ENCODE results near the gene STARD10.

The STARD10 gene

DNA sequence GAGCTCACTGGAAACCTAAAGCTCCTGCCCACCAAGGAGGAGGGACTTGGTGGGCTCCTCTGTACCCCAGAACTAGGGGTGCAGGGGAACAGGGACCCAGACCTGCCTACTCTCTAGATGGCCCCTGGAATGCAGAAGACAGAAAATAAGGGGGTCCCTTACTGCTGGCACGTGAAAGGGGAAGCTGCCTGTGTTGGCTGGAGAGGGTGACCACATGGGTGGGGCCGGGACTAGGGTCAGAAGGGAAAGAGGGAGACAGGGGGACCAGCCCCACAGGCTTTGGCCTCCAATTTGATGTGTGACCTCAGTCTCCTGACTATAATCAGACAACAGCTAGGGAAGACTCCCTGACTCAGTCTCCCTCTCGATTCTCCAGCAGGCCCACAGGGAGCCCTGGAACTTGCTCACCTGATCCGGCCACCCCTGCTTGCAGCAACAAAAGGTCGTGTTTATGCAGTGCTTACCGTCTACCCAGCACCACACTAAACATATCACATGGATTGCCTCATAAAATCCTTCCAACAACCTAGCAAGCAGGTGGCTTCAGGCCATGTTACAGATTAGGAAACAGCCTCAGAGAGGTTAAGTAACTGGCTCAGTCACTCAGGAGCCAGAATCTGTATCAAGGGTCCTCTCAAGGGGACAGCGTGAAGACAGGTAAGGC, 51.9 kb downstream of the STARD10 start:
- DNase-seq, result no peak

DNA sequence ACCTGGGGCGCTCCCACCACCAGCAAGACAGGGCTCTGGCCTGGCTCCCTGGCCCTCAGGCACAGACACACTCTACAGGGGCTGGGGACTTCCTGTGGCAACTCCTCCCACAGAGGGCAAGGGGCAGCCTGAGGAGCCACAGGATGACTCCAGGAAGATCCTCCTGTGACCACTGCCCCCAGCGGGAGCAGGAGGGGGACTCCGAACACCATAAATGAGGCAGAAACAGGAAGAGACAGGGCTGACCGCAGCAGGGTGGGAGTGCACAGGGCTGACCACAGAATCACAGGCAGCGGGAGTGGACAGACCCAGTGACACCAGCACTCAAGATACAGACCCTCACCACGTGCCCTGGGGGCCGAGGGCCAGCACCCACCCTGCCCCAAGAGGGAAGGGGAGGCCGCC, 52.4 kb downstream of the STARD10 start:
- no peak for DNase-seq

DNA sequence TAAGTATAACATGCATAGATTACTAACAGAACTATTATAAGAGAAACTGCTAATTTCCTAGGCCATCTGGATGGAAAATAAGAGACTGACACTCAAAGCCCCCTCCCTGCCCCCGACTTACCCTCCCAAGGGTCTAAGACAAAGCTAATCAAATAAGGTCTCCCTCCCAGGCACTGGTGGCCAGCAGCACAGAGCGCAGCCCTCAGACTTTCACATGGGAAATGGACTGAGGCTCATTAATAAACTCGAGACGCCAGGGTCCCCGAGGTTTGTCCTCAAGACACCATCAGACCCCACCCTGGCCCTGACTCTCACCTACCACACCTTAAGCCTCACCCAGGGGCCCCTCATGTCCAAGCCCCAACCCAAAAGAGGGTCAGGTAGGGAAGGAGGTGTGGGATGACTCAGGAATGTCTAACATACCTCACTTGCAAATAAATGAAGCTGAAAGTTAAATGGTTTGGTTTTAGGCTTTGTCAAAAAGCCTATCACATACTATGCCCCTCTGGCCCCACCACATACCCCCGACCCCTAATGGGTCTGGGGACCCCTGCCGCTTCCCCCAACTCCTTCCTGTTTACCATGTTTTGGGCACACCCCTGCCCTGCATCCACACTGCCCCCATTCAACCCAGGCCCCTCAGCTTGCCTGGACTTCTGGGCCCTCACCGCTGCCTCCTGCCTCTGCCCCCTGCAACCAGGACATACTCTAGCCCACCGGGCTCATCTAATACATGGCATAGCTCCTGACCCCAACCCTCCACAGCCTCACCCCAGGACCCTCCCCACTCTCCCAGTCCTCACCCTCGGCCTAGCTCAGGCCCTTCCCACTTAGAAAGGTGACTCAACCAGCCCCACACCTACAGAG, 53.1 kb downstream of the STARD10 start:
- no peak for DNase-seq

DNA sequence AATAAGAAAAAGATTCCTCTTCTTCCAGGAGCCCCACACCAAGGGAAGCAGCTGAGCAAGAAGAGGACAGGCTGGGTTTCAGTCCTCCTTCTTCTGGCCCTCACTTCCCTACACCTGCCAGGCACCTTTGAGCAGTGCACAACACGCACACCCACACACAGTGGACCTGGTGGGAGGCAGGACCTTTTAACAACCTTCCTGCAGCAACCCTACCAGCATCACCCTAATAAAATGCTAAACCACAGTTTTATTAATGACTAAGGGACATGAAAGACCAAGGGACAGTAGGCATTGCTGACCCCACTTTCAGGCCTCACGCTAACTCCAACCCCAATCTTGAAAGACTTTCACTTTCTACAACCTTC, 53.8 kb downstream of the STARD10 start:
- DNase-seq, result no peak

DNA sequence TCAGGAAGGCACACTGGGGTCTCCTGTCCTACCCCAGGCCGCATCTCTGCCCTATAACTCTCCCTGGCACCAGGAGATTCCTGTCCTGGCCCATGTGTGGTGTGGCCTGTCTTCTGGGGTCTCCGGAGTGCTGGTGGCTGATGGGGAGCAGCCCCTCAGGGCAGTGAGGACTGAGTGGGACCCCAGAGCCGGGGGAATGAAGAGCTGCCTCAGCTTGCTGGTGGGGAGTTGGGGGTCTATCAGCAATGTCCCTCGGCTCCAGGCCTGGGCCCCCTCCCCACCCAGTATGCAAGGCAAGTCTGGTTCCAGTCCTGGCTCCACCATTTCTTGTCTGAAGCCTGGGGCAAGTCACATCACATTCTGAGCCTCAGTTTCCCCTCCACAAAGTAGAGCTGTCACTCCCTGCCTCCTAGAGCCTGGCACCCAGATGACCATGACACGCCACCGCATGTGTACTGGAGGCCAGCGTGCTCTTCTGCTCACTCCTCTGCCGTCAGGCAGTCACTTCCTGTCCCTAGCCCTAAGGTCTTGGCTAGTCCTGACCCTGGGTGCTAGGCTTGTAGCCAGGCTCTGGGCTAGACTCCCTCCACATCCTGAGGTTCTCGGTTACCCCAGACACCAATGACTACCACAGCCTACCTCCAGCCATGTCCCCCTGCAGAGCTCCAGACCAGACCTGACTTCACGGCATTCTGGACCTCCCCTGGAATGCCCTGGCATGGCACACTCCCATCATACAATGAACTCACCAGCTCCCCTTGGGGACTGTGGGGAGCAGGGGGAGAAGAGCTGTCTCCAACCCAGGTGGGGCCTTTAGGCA, 54.4 kb downstream of the STARD10 start:
- DNase-seq, result no peak

DNA sequence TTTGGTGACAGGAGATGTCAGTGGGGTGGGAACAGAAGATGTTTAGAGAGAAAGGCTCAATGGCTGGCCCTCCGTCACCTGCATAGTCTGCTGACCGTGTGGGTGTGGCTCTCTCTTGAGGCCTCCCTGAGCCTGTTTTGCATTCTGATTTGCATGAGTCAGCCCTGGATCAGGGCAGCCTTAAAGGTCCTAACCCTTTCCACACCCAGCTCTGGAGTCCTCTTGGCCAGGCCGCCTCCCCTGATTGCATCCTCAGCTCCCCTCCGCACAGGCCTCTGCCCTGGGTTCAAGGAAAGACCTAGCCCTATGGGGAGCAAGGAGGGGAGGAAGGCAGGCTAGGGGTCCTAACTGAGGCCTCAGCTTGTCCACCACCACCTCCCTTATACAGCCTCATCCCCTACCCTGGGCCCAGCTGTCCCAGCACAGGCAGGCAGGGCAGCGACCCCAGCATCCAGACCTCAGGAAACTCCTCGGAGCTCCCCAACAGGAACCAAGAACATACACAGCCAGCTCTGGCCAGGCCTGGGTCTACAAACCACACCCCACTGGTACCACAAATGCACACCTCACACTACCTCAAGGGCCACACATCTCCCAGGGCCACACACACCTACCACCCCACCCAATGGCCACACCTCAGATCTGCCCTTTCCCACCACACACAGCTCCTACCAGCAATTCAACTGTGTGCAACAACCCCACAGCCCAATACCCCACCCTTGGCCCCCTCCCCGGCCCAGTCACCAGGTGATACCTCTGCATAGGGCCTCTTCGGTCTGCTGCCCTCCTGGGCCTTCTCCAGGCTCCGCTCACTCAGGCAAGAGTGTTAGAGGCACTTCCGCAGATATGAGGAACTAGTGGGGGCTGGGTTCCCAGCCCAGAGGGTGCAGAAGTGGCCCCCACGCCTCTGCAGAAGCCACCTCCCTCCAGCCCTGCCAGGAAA, 55.4 kb downstream of the STARD10 start:
- no peak for DNase-seq

DNA sequence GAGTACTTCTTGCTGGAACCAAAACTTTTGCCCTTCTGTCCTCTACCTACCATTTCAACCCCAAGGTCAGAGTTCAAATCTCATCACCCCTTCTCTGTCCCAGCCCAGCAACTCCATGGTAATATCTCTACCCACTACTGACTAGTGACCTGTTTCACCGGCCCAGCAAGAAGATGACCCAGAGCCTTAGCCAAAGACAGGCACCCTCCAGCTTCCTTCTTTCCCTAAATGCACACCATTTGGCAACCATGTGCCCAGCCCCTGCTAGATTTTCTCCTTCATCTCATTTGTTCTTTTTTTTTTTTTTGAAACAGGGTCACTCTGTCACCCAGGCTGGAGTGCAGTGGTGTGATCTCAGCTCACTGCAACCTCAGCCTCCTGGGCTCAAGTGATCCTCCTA, 56.5 kb downstream of the STARD10 start:
- DNase-seq, result no peak

DNA sequence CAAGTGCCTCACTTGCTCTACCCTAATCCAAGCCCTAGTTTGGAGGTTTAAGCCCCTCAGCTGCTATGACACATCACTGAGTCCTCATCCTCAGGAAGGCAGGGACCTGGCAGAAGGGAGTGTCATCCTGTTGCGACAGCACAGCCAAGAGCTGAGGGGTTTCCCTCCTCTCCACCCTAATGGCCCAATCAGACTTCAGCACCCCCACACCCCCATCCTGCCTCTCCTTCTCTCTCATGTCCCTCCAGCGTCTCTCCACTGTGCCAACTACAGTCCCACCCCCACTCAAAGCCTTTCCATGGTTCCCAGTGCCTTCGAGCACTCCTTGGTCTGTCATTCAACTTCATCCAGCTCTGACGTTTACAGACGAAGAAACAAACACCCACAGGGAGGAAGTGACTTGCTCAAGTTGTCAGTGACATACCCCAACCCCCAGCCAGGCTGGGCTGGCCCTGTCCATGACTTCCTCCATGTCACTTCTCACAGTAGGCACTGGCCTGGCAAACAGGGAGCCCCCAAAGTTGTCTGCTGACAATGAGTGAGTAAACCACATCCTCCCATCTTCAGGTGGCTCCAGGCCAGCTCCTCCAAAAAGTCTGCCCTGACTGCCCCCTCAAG, 57.3 kb downstream of the STARD10 start:
- DNase-seq, result peak; percentile 47

DNA sequence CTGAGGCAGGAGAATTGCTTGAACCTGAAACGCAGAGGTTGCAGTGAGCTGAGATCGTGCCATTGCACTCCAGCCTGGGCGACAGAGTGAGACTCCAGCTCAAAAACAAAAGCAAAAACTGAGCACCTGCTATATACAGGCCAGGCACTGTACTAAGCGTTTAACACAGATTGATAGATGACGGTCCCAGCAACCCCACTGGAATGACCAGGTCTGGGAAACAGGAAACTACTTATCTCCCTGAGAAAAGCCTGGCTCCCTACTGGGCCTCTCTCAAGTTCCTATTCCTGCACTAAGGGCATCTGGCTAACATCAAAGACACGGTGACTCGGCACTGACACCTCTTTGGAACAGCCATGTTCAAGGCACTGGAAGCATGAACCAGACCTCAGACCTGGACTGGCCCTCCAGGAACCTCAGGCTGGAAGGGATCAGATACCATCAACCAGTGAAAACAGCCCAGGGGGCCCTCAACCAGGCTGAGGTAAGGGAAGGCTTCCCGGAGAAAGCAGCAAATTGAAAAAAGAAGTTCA, 58.3 kb downstream of the STARD10 start:
- no peak for DNase-seq

DNA sequence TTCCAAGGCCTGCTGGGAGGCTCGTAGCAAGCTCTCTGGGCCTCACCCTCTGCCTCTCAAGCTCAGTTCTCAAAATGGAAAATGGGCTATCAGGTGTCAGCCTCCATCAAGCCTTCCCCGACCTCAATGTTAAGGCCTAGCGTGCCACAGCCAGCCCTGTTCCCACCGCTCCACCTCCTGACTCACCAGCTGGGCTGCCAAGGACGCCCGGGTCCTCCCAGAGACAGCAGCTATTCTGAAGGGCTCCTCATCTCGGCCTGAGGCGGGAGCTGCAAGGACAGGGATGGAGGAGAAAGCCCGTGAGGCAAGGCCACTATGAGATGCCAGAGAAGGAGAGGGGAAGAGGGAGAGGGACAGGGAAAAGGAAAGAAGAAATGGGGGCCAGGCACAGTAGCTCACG, 61.5 kb downstream of the STARD10 start:
- DNase-seq, result no peak

DNA sequence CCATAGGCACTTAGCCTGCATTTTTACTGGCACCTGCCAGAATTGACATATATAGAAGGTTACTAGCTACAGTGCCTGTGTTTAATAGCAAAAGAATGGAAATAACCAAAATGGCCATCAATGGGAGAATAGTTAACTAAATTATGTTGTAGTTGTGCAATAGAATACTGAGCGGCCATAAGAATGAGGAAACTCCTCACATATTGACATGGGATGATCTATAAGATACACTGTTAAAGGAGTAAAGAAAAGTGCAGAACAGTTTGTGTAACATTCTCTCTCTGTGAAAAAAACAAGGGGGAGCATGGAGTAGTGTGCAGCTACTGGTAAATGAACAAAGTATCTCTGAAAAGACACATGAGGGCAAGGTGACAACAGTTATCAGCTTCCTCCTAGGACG, 63.1 kb downstream of the STARD10 start:
- no peak for DNase-seq

DNA sequence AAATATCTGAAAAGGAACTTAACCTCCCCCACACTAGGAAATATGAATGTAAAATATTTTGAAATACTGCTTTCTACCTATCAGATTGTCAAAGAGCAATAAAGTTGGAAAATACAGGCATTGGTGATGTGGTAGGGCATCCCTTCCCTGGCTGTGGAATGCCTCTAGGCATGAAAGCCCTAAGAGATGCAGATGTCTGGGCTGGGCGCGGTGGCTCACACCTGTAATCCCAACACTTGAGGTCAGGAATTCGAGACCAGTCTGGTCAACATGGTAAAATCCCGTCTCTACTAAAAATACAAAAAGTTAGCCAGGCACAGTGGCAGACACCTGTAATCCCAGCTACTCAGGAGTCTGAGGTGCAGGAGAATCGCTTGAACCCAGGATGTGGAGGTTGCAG, 63.6 kb downstream of the STARD10 start:
- DNase-seq, result no peak

DNA sequence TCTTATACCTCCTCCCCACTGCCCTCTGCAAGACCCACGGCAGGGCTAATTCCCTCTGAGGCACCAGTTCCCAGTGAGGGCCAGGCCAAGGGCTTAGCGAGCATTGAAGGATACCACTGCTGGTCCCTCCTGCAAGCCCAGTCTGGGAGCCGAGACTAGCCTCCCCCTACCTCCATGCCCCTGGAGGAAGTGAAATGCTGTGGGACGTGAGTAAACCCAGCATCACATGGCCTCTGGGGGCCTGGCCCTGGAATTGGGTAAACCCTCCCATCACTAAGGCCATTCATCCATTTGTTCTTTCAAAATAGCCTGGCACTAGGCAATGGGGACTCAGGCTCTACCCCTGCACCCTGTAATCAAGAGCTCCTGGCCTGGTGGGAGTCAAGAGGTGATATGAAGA, 66.3 kb downstream of the STARD10 start:
- no peak for DNase-seq

DNA sequence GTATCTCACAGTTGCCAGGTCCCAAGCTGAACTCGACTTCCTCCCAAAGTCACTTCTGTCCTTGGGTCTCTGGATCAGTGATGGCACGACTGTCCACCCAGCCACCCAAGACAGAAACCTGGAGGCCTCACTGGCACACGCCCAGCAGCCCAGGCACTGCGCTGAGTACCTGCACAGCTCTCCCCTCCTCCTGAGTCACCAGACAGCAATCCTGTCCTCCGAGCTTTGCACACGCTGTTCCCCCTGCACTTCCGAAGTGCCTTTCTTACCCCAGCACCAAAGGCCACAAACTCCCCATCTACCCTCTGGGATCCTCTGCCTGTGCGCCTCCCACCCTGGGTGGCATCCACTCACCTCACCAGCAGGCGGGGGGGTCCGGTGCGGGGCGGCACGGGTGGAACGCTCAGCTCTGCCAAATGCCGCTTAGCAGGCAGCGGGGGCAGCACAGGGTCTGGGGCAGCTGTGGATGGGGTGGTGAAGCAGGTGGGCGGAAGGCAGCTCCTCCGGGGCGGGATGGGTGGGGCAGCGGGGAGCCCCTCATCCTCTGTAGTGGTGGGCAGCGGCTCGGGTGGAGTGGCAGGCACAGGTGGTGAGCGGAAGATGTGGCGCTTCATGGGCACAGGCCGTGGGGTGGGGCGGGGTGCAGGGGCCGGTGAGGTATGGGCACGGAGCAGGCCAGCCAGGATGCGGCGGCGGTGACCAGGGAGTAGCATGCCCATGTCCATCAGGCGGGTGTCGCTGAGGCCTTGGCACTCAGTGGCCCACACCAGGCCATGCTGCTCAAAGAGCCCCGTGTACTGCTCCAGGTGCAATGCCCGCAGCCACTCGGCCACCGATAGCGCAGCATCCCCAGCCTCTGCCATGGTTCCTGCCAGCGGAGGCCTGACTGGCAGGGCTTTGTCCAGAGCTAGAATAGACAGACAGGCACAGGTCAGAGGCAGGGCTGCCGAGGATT, 67.3 kb downstream of the STARD10 start:
- DNase-seq, result no peak

DNA sequence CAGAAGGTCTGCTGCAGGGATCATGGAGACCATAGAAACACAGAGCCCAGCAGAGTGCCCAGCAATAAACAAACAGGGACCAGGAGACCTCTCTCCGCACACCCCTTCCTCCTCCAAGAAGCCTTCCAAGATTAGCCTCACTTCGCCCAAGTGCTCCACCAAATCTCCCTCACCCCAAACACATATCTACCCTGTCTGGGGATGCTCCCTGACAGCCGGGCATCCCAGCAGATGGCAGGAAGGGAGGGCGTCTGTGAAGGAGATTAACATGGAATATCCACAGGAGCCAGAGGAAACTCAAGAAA, 68.2 kb downstream of the STARD10 start:
- no peak for DNase-seq

DNA sequence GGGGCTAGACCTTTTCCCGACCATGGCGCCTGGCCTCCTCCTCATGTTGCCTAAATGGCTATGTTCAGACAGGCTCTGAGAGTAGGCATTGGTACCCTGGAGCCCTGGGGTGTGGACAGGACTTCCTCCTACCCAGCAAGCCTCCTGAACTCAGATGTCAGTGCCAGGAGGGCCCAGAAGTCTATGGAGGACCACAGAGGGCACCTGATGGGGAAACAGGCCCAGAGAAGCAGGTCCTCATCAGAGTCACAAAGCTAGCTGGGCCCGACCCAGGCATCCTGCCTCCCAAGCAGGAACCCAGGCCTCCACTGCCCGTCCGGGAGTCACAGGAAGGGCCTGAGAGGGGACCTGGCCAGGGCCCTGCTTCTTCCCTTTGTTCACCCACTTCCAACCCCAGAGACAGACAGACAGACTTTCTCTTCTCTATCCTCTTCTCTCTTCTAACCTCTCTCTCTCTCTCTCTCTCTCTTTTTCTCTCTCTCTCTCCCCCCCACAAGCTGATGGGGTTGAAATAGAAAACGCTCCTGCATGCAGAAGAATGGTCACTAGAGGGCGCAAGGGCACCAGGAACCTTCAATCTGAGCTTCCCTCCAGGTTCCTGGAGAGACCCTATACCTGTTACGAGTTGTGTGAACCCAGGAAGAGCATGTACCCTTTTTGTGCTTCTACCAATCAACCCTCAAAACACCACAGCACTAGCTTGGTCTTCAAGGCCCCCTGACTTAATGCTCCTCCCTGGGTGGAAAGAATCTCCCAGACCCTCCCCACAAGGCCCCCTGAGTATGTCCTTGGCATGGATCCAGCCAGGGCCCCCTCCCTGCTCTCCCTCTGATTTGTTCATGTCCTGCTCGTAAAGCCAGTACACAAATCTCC, 68.8 kb downstream of the STARD10 start:
- peak; percentile 76 for DNase-seq

DNA sequence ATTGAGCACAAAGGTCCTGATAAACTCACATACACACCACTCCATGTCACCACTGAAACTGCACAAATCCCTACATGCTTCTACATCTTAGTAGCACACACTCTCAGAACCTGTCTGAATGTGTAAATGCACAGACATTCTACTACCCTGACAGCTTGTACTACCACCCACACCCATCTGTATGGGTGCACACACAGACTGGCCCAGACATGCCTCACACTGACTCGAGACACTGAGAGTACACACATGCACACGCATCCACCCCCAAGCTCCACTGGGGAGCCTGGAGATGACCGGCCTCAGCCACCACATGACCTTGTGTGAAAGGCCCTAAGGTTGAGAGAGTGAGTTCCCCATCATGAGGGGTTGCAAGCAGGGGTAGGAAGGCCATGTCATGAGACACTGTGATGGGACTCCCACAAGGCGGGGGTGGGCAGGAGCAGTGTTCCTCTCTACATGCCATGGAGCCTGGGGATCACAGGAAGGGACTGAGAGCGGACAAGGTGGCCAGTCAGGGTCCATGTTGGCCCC, 69.8 kb downstream of the STARD10 start:
- DNase-seq, result no peak

DNA sequence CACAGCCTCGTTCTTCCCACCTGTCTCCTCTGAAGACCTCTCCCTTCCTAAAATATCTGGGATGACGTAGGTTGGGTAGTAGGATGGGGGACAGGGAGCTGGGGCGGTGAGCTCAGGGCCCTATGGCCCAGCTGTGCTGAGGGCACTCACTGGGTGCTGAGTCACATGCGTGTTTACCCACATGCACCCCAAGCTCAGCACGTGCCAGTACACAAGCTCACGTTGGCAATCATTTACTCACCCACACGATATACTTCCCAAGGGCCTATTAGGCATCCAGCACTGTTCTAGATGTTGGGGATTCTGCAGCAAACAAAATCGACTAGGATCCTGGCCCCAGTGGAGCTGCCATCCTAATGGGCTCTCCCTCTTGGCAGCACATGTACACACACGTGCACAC, 70.3 kb downstream of the STARD10 start:
- DNase-seq, result no peak

DNA sequence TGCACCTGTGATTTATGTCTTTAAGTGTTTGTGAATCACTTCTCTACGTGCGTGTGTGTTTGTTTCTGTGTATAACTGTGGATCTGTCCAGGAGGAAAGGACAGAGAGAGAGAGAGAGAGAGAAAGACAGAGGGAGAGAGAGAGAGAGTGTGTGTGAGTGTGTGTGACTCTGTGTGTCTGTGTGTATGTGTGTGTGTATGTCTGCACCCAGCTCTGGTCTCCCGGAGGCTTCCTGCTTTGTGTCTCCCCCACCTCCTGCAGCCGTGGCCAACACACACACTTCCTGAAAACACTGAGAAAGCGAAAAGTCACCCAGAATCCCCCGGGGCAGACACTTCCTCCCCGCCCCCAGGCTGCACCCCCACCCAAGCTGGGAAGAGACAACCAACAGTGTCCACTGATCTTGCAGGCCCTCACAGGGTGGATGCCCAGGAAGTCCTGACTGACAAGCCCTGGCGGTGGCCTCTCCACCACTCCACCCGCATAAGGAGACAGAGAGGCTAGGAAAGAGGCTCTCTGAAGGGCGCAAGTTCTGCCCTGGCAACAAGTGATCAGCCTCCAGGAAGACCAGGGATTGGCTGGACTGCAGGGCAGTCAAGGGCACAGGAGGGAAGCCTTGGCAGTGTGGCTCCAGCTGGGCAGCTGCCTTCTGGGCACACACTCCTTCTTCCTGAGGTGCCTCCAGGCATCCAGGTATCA, 71.6 kb downstream of the STARD10 start:
- peak; percentile 74 for DNase-seq
